ENCODE measurements around the gene MAL.

MAL gene

GRCh38 chr2:94996305-94997100, 29.0 kb upstream of the MAL start:
- TF ChIP-seq CTCF (IDR thresholded peaks at IDR 0.05; ENCODE audit: control insufficient read depth, extremely low read depth, insufficient read depth) = no peak
- no peak overlapping the region for H3K4me3 ChIP-seq (ENCODE audit: low read depth, low read length)
- DNase-seq (ENCODE audit: low read depth) = no peak

GRCh38 chr2:94997981-94998930, 27.3 kb upstream of the MAL start:
- 0 out of 2 replicates have a peak overlapping the region, but pooled peaks have one; percentile 11 for H3K4me3 ChIP-seq (ENCODE audit: low read depth, low read length)
- no peak for TF ChIP-seq CTCF (IDR thresholded peaks at IDR 0.05; ENCODE audit: control insufficient read depth, extremely low read depth, insufficient read depth)
- DNase-seq (ENCODE audit: low read depth) = no peak

GRCh38 chr2:94999431-94999883, 26.1 kb upstream of the MAL start:
- TF ChIP-seq CTCF (IDR thresholded peaks at IDR 0.05; ENCODE audit: control insufficient read depth, extremely low read depth, insufficient read depth) = no peak
- no peak for DNase-seq (ENCODE audit: low read depth)
- no peak overlapping the region for H3K4me3 ChIP-seq (ENCODE audit: low read depth, low read length)

- no peak for TF ChIP-seq CTCF (IDR thresholded peaks at IDR 0.05; ENCODE audit: control insufficient read depth, extremely low read depth, insufficient read depth)
- H3K4me3 ChIP-seq (ENCODE audit: low read depth, low read length) = no peak overlapping the region
- DNase-seq (ENCODE audit: low read depth) = no peak
Measured at GRCh38 chr2:95001051-95001562, 24.4 kb upstream of the MAL start.

- TF ChIP-seq CTCF (IDR thresholded peaks at IDR 0.05; ENCODE audit: control insufficient read depth, extremely low read depth, insufficient read depth) = no peak
- no peak overlapping the region for H3K4me3 ChIP-seq (ENCODE audit: low read depth, low read length)
- no peak for DNase-seq (ENCODE audit: low read depth)
Measured at GRCh38 chr2:95001701-95002100, 23.8 kb upstream of the MAL start.

GRCh38 chr2:95002498-95002897, 23.0 kb upstream of the MAL start:
- H3K4me3 ChIP-seq (ENCODE audit: low read depth, low read length) = no peak overlapping the region
- DNase-seq (ENCODE audit: low read depth) = no peak
- TF ChIP-seq CTCF (IDR thresholded peaks at IDR 0.05; ENCODE audit: control insufficient read depth, extremely low read depth, insufficient read depth) = no peak
